Loucy (cell line): ENCODE data around the gene PSMA4.

Source experiments
- H2AFZ ChIP-seq: fragments of 200-600 bp; sonication (generic); 2 replicates; pipeline ENCODE4 v1.6.0; 2016; ENCODE audit warnings: antibody characterized with exemption, mild to moderate bottlenecking, low read length, moderate library complexity
- H3F3A ChIP-seq: fragments of 200-600 bp; 2 replicates; pipeline ENCODE4 v1.6.0; 2016; ENCODE audit warnings: antibody characterized with exemption, low read depth, mild to moderate bottlenecking
- H3K27me3 ChIP-seq: fragments of 200-600 bp; sonication (generic); 2 replicates; pipeline ENCODE4 v1.6.1; 2014; ENCODE audit warnings: low read length, mild to moderate bottlenecking; ENCODE audit not compliant: insufficient read depth, poor library complexity, severe bottlenecking
- H3K36me3 ChIP-seq: fragments of 200-600 bp; sonication (generic); 2 replicates; pipeline ENCODE4 v1.6.1; 2016; ENCODE audit warnings: low read length; ENCODE audit not compliant: insufficient read depth
- H3K4me1 ChIP-seq: fragments of 200-600 bp; sonication (generic); 2 replicates; pipeline ENCODE4 v1.5.1; 2014; ENCODE audit warnings: low read length, mild to moderate bottlenecking; ENCODE audit not compliant: insufficient read depth, poor library complexity, severe bottlenecking
- H3K4me2 ChIP-seq: fragments of 200-600 bp; sonication (generic); 2 replicates; pipeline ENCODE4 v1.6.0; 2014; ENCODE audit warnings: antibody characterized with exemption, low read length, low read depth, mild to moderate bottlenecking; ENCODE audit not compliant: poor library complexity, severe bottlenecking
- H3K4me3 ChIP-seq: fragments of 200-600 bp; sonication (generic); 2 replicates; pipeline ENCODE4 v1.5.1; 2014; ENCODE audit warnings: low read length, mild to moderate bottlenecking, mixed read lengths; ENCODE audit not compliant: poor library complexity, severe bottlenecking
- H3K79me2 ChIP-seq: fragments of 200-600 bp; sonication (generic); 2 replicates; pipeline ENCODE4 v1.6.1; 2014; ENCODE audit warnings: low read length; ENCODE audit not compliant: insufficient read depth
- H3K9ac ChIP-seq: fragments of 200-600 bp; sonication (generic); 2 replicates; pipeline ENCODE4 v1.6.0; 2014; ENCODE audit warnings: mild to moderate bottlenecking, low read depth, low read length, moderate library complexity; ENCODE audit not compliant: poor library complexity, severe bottlenecking
- H3K9me2 ChIP-seq: fragments of 200-600 bp; sonication (generic); replicated peaks from 2 replicates; pipeline ENCODE4 v1.6.1; 2016; ENCODE audit warnings: low read depth, low read length, mixed read lengths
- H3K9me3 ChIP-seq: fragments of 200-600 bp; sonication (generic); 2 replicates; pipeline ENCODE4 v1.6.1; 2014; ENCODE audit warnings: mild to moderate bottlenecking, antibody characterized with exemption, low read length, low read depth; ENCODE audit not compliant: insufficient read depth
- H4K20me1 ChIP-seq: fragments of 200-600 bp; sonication (generic); 2 replicates; pipeline ENCODE4 v1.6.0; 2014; ENCODE audit warnings: antibody characterized with exemption, low read length, mild to moderate bottlenecking; ENCODE audit not compliant: insufficient read depth, poor library complexity, severe bottlenecking
- CTCF ChIP-seq: fragments of 200-600 bp; sonication (generic); conservative IDR thresholded peaks from 2 replicates; pipeline ENCODE4 v1.5.1; 2014; ENCODE audit warnings: mild to moderate bottlenecking, antibody characterized with exemption, low read length
- EZH2phosphoT487 ChIP-seq: fragments of 200-600 bp; IDR thresholded peaks from 2 replicates; pipeline ENCODE4 v1.6.1; 2018; ENCODE audit warnings: antibody characterized with exemption, mild to moderate bottlenecking, moderate library complexity, borderline replicate concordance

Gene PSMA4

GRCh38 chr15:78527325-78527724 is 12.9 kb upstream of the PSMA4 start:
- no peak overlapping the region for H3K4me2 ChIP-seq
- no peaks in the 10 kb centered on the region for H3K79me2 ChIP-seq
- no peak overlapping the region for H3K9ac ChIP-seq
- H3F3A ChIP-seq, result no peaks in the 10 kb centered on the region
- H3K27me3 ChIP-seq, result no peaks in the 10 kb centered on the region
- H3K9me3 ChIP-seq, result no peaks in the 10 kb centered on the region
- no peaks in the 10 kb centered on the region for H3K4me1 ChIP-seq
- no peak for TF ChIP-seq EZH2phosphoT487
- no peak overlapping the region for H3K4me3 ChIP-seq
- no peaks in the 10 kb centered on the region for H3K9me2 ChIP-seq
- H4K20me1 ChIP-seq, result no peaks in the 10 kb centered on the region
- no peak overlapping the region for H2AFZ ChIP-seq
- H3K36me3 ChIP-seq, result no peaks in the 10 kb centered on the region

- Histone ChIP-seq H3K27me3 (no peaks in the 10 kb centered on the region), H3K79me2 (no peaks in the 10 kb centered on the region), H3K9ac (no peak overlapping the region), H3K9me2 (no peaks in the 10 kb centered on the region), H3K4me2 (no peak overlapping the region), H3K4me1 (no peaks in the 10 kb centered on the region), H3F3A (no peaks in the 10 kb centered on the region), H4K20me1 (no peaks in the 10 kb centered on the region), H3K4me3 (no peak overlapping the region), H2AFZ (no peak overlapping the region), H3K36me3 (no peaks in the 10 kb centered on the region), H3K9me3 (no peaks in the 10 kb centered on the region)
- TF ChIP-seq CTCF, result no peak
- TF ChIP-seq EZH2phosphoT487, result no peak
Measured at GRCh38 chr15:78533331-78533730, 6.9 kb upstream of the PSMA4 start.

- H3K9ac ChIP-seq, result no peak overlapping the region
- H2AFZ ChIP-seq, result no peak overlapping the region
- H3K79me2 ChIP-seq, result peaks cover 11% of the 10 kb centered on the region
- no peak overlapping the region for H3K4me2 ChIP-seq
- H4K20me1 ChIP-seq, result peaks cover 4% of the 10 kb centered on the region
- H3K4me1 ChIP-seq, result peaks cover 7% of the 10 kb centered on the region
- no peaks in the 10 kb centered on the region for H3K9me2 ChIP-seq
- no peak overlapping the region for H3K4me3 ChIP-seq
- TF ChIP-seq CTCF (no peak), EZH2phosphoT487 (no peak)
- no peaks in the 10 kb centered on the region for H3K36me3 ChIP-seq
- no peaks in the 10 kb centered on the region for H3K27me3 ChIP-seq
- no peaks in the 10 kb centered on the region for H3K9me3 ChIP-seq
- H3F3A ChIP-seq, result no peaks in the 10 kb centered on the region
Measured at GRCh38 chr15:78536134-78536533, 4.1 kb upstream of the PSMA4 start.

DNA sequence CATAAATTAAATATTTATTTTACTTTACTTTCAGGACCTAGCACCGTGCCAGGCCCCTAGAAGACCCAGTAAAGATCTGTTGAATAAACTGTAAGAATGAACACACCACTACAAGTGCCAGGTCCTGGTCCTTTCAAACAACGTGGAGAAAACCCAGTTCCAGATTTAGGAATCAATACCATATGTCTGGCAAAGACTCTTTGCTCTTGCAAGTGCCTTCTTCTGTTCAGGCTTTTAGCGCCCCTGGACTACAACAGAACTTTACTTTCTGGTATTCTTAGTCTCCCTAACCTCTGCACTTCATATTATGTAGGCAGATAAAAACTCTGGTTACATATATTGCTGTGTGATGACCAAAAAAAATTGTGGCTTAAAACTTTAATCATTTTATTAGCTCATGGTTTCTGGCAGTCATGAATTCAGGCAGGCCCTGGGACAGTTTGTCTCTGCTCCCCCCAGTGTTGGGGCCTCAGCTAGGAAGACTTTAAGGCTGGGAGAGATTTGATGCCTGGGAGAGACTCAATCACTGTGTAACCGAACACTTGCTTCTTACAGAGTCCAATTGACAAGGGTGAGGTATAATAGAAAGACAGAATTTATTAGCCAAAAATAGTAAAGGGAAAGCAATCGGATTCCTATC is 2.9 kb upstream of the PSMA4 start:
- H3K27me3 ChIP-seq, result no peaks in the 10 kb centered on the region
- H4K20me1 ChIP-seq, result peaks cover 17% of the 10 kb centered on the region
- H3K9me3 ChIP-seq, result no peaks in the 10 kb centered on the region
- no peak overlapping the region for H3K9ac ChIP-seq
- TF ChIP-seq CTCF, result no peak
- no peak for TF ChIP-seq EZH2phosphoT487
- H3K4me1 ChIP-seq, result peaks cover 20% of the 10 kb centered on the region
- H3K4me2 ChIP-seq, result no peak overlapping the region
- no peak overlapping the region for H3K4me3 ChIP-seq
- H3K79me2 ChIP-seq, result peaks cover 24% of the 10 kb centered on the region
- H3F3A ChIP-seq, result no peaks in the 10 kb centered on the region
- no peaks in the 10 kb centered on the region for H3K9me2 ChIP-seq
- 0 out of 2 replicates have a peak, but pooled peaks cover 1% of the 10 kb centered on the region for H3K36me3 ChIP-seq
- H2AFZ ChIP-seq, result no peak overlapping the region
